HG02571 (cell line): ENCODE data around the gene CLGN.

ENCODE experiments used
- ATAC-seq: cut with Tn5 transposase; IDR thresholded peaks from one replicate; pipeline ENCODE4 v1.9.1; 2021; ENCODE audit warnings: mild to moderate bottlenecking, moderate library complexity; ENCODE audit not compliant: unreplicated experiment

Gene CLGN

GRCh38 chr4:140388015-140388414 is 39.4 kb downstream of the CLGN start:
- no peak for ATAC-seq

DNA sequence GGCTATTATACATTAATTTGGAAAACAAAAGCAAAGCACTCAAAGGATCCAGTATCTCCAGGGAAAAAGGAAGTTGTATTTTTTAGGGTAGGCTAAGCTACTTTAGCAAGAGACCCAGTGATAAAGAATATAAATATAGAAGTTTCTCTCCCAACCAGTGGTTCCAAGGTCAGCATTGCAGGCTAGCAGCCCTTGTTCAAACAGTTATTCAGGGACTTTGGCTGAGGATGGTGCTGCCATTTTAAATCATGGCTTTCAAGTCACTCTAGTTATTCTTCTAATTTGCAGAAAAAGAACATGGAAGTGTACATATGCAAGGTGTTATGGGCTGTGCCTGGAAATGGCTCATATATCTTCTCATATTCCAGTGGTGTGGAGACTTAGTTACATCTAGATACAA is 44.7 kb downstream of the CLGN start:
- no peak for ATAC-seq

- ATAC-seq: no peak
Measured at GRCh38 chr4:140374130-140374477, 53.3 kb downstream of the CLGN start.

GRCh38 chr4:140373328-140374129 is 53.9 kb downstream of the CLGN start, which contains the start of gene SCOC:
Gene SCOC (plus strand): TSS chr4:140373646. CDS start chr4:140379171, 5,525 bp downstream.
- ATAC-seq: peak; percentile 97

GRCh38 chr4:140372751-140373327 is 54.6 kb downstream of the CLGN start:
- ATAC-seq: peak; percentile 52

DNA sequence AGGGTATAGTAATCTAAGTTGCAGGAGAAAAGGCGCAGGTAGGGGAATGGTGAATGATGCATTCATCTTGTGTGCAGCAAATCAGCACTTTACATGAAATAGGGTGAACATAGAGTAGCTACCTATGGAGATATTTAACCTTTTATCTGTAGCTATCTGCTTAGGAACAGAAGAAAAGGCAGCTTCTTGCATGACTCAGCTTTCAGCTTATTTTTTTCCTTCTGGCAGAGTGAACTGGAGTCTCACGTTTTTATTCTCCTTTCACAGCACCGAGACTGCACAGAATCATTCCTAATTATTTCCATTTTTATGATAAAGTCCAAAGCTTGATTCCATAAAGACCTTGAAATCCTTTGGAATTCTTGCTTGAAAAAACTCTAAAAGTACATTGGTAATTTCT is 58.8 kb downstream of the CLGN start:
- no peak for ATAC-seq

DNA sequence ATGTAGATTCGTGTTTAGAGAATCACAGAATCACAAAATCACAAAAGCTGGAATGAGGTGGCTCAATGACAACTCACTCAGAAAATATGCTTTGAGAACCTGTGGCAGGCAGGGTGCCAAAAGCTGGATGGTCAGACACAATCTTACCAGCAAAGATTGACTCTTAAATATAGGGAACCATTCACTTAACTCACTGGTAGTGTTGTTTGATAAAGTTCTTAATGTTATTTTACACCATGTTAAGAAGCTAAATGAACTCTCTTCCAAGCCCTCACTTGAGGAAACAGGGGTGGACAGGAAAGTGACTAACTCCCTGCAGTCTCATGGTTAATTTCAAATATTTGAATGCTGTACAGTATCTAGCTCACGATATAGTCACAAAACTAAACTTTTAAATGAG is 59.7 kb downstream of the CLGN start:
- ATAC-seq: no peak

- ATAC-seq: no peak
Measured at GRCh38 chr4:140363558-140363957, 63.9 kb downstream of the CLGN start.

DNA sequence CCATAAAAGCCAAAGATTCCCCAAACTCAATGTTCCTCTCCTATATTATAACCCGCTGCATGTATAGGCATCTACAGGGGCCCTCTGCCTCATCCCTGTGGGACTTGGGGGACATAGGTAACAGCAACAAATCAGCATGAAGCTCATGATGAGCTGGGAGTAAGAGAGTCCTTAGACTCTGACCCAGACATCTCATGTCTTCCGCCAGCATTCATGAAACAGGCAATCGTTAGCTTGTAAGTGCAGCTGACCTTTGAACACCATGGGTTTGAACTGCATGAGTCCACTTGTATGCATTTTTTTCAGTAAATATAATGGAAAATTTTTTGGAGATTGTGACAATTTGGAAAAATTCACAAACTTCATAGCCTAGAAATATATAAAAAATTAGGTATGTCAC is 64.4 kb downstream of the CLGN start:
- no peak for ATAC-seq

DNA sequence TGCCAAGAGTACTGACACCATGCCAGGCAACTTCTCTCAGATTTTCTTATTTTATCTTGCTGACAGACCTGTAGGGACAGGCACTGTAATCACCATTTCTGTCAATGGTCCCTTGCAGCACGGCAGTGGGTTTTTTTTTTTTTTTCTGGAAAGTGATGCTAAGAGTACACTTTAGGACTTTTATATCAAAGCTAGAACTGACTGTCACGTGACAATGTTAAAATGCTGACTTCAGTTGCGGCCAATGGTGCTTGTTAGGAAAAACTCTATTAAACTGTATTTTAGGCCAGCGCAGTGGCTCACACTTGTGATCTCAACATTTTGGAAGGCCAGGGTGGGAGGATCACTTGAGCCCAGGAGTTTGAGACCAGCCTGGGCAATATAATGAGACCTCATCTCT is 66.3 kb downstream of the CLGN start:
- ATAC-seq: no peak

DNA sequence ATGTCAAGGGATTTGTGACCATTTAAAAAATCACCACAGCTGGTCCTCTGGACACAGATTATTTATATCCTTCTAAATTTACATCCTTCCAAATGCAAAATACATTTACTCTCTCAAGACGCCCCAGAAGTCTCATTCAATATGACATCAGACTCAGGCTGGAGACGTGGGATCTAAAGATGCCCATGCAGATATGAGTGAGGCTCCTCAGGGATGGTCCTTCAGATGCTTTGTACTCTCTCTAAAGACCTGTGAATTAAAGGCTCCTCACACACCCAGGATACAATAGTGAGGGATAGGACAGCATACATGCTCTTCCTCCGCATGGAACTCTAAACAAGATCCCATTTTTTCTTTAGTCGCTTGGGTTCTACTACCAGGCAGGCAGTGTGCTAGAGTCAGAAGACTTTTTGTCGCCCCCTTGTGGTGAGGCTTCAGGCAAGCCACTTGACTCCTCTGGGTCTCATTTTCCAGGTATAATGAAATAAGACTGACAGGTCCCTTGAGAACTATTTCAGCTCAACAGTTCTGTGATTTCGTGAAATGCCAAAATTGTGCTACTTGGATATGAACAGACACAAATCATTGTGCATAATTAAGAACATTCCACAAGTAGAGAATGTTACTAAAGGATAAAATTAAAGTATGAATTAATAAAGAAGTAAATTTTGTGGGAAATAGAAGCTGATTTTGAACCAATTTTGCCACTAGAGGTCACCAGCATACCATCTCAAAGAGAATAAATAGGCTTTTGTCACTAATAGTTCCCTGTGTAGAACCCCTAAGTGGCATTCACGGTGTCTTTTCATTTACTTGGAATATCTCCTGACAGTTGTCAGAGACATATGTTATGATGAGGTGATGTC is 67.7 kb downstream of the CLGN start:
- ATAC-seq: peak; percentile 89

GRCh38 chr4:140358281-140358680 is 69.2 kb downstream of the CLGN start:
- no peak for ATAC-seq

DNA sequence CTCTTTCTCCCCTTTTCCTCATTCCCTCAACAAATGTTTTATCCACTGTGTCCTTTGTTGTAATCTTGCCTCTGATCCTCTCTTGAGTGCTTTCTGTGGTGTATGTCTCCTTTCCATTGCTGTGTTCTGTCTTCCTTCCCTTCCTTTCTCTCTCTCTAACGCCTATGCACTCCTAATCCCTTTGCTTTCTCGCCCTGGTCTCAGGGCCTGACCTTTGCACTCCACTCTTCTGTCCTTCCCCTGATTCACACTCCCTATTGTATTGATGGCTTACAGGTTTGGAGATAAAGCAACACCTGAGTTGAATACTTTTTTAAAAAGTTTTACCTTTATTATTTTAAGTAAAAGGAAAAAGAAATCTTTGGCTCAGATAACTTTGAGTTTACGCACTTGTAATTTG is 69.6 kb downstream of the CLGN start:
- no peak for ATAC-seq

- ATAC-seq: no peak
Measured at GRCh38 chr4:140355288-140355687, 72.2 kb downstream of the CLGN start.

DNA sequence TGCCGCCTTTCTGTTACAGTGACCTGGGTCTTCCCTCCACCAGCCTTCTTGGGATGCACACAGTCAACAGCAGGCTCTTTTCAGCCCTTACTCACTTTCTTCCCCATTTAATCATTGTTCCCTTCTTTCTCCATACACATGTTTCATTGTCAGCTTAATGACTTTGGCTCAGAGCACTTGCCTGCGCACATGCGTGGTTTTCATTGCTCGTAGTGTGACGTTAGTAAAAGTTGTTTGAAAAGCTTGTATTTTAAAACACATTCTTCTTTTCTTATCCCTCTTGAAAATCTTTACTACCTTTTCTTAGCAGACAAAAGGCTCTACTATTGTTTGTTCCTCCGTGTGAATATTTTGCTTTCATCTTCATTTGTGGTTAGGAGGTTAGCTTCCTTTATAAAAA is 73.7 kb downstream of the CLGN start:
- no peak for ATAC-seq

GRCh38 chr4:140351093-140352075 is 76.1 kb downstream of the CLGN start:
- ATAC-seq: no peak

- no peak for ATAC-seq
Measured at GRCh38 chr4:140349816-140350215, 77.6 kb downstream of the CLGN start.

DNA sequence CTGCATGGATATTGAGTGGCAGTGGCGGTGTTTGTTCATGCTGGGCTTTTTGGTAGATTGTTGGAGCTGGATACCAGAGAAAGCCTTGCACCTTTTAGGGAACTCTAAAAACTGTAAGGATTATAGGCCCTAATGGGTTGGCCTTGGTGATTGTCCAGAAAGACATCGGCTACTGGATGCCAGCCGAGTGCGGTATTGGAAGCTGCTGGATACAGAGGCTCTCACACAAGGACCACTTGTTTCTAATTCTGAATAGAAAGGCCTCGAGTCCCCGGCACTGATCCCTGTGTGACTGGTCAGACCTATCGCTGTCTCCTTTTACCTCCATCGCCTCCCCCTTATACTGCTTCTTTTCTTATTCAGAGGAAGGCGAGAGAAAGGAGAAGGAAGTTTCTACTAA is 81.3 kb downstream of the CLGN start:
- no peak for ATAC-seq

DNA sequence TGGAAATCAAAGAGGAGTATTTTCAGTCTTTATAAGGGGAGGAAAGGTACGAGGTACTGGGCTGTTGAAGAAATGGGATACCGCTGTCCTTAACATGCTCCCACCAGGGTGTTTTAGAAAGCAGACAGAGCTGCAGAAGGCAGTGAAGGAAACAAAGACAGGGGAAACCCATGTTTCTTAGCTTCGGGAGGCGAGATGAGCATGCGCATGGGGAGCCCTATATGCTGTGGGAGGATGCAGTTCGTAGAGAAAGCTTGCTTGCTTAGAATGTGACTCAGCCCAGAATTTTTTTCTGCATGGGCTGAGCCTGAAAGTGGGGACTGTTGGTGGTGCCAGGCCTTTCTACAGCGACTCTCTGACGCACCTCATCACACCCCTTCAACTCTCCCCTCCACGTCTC is 82.8 kb downstream of the CLGN start:
- ATAC-seq: no peak

DNA sequence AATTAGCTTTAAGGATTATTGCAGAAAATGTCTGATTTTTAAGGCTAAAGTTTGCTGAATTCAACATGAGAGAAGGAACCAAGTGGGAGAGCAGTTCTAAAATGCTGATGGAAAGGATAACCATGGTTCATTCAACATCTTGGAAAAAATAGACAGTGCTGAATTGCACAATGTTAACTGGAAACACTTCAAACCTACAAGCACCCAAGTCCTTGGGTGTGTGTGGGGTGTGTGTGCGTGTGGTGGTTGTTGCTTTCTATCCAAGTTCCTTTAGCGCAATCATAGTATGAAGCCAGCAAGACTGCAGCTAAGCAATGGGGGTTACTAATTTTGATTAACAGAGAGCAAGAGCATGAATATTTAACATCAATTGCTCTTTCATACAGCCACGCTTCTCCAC is 83.3 kb downstream of the CLGN start:
- no peak for ATAC-seq

GRCh38 chr4:140343303-140343702 is 84.1 kb downstream of the CLGN start:
- no peak for ATAC-seq
